CD4-positive, alpha-beta T cell treated with Interleukin-21 for 1 hour (primary cell): Measurements from ENCODE around the gene DYRK2.

Source experiments
- DNase-seq: peaks from one replicate; pipeline ENCODE4 v3.0.0-alpha.2; 2020

Gene DYRK2

GRCh38 chr12:67647181-67647798, 1.3 kb upstream of the DYRK2 start:
- no peak for DNase-seq

GRCh38 chr12:67647799-67648520, 585 bp upstream of the DYRK2 start:
- DNase-seq = peak; percentile 62

GRCh38 chr12:67649261-67649569, 670 bp downstream of the DYRK2 start:
- DNase-seq = no peak

- peak; percentile 35 for DNase-seq
Observed at GRCh38 chr12:67649570-67650387, 1.2 kb downstream of the DYRK2 start.

GRCh38 chr12:67650388-67651131, 2.0 kb downstream of the DYRK2 start:
- DNase-seq = peak; percentile 25

GRCh38 chr12:67651132-67651695, 2.7 kb downstream of the DYRK2 start:
- peak; percentile 63 for DNase-seq

- no peak for DNase-seq
Observed at GRCh38 chr12:67655829-67656228, 7.3 kb downstream of the DYRK2 start.

GRCh38 chr12:67656251-67656650, 7.7 kb downstream of the DYRK2 start:
- no peak for DNase-seq

GRCh38 chr12:67658486-67658885, 9.9 kb downstream of the DYRK2 start:
- no peak for DNase-seq

GRCh38 chr12:67659292-67659691, 10.7 kb downstream of the DYRK2 start:
- DNase-seq = no peak

GRCh38 chr12:67661311-67662021, 12.9 kb downstream of the DYRK2 start:
- DNase-seq = no peak

- peak; percentile 6 for DNase-seq
Observed at GRCh38 chr12:67662910-67663538, 14.5 kb downstream of the DYRK2 start.

- DNase-seq = no peak
Observed at GRCh38 chr12:67664171-67664570, 15.6 kb downstream of the DYRK2 start.

- DNase-seq = no peak
Observed at GRCh38 chr12:67665679-67666078, 17.1 kb downstream of the DYRK2 start.

GRCh38 chr12:67666605-67667004, 18.1 kb downstream of the DYRK2 start:
- DNase-seq = no peak

- no peak for DNase-seq
Observed at GRCh38 chr12:67667276-67668073, 18.9 kb downstream of the DYRK2 start.

GRCh38 chr12:67669217-67669933, 20.8 kb downstream of the DYRK2 start:
- DNase-seq = no peak

GRCh38 chr12:67669934-67670631, 21.5 kb downstream of the DYRK2 start:
- DNase-seq = no peak

GRCh38 chr12:67671419-67671818, 22.9 kb downstream of the DYRK2 start:
- DNase-seq = no peak

- DNase-seq = no peak
Observed at GRCh38 chr12:67671892-67672291, 23.3 kb downstream of the DYRK2 start.
